Measurements from ENCODE around the gene SMARCA4.

The SMARCA4 gene

GRCh38 chr19:11016631-11017030, 55.8 kb downstream of the SMARCA4 start:
- no peak for DNase-seq (ENCODE audit: low read depth)
- no peak overlapping the region for H3K4me3 ChIP-seq (ENCODE audit: low read length)
- no peak for TF ChIP-seq CTCF (conservative IDR thresholded peaks at IDR 0.05; ENCODE audit: low read depth, low read length)

- no peak for TF ChIP-seq CTCF (conservative IDR thresholded peaks at IDR 0.05; ENCODE audit: low read depth, low read length)
- DNase-seq (ENCODE audit: low read depth): no peak
- no peak overlapping the region for H3K4me3 ChIP-seq (ENCODE audit: low read length)
Measured at GRCh38 chr19:11017275-11018035, 56.6 kb downstream of the SMARCA4 start.

GRCh38 chr19:11018179-11018578, 57.3 kb downstream of the SMARCA4 start:
- H3K4me3 ChIP-seq (ENCODE audit: low read length): no peak overlapping the region
- TF ChIP-seq CTCF (conservative IDR thresholded peaks at IDR 0.05; ENCODE audit: low read depth, low read length): no peak
- DNase-seq (ENCODE audit: low read depth): no peak

GRCh38 chr19:11018763-11019162, 57.9 kb downstream of the SMARCA4 start:
- no peak for TF ChIP-seq CTCF (conservative IDR thresholded peaks at IDR 0.05; ENCODE audit: low read depth, low read length)
- no peak for DNase-seq (ENCODE audit: low read depth)
- no peak overlapping the region for H3K4me3 ChIP-seq (ENCODE audit: low read length)

GRCh38 chr19:11019262-11019661, 58.4 kb downstream of the SMARCA4 start:
- TF ChIP-seq CTCF (conservative IDR thresholded peaks at IDR 0.05; ENCODE audit: low read depth, low read length): no peak
- DNase-seq (ENCODE audit: low read depth): no peak
- H3K4me3 ChIP-seq (ENCODE audit: low read length): no peak overlapping the region

- H3K4me3 ChIP-seq (ENCODE audit: low read length): no peak overlapping the region
- DNase-seq (ENCODE audit: low read depth): no peak
- no peak for TF ChIP-seq CTCF (conservative IDR thresholded peaks at IDR 0.05; ENCODE audit: low read depth, low read length)
Measured at GRCh38 chr19:11019824-11020223, 59.0 kb downstream of the SMARCA4 start.

- no peak overlapping the region for H3K4me3 ChIP-seq (ENCODE audit: low read length)
- no peak for TF ChIP-seq CTCF (conservative IDR thresholded peaks at IDR 0.05; ENCODE audit: low read depth, low read length)
- no peak for DNase-seq (ENCODE audit: low read depth)
Measured at GRCh38 chr19:11020423-11020822, 59.6 kb downstream of the SMARCA4 start.

Data from retinal pigment epithelial cell (primary cell).